Iris pigment epithelial cell (primary cell): Measurements from ENCODE around the gene INSRR.

Experiments
- DNase-seq: peaks from one replicate; pipeline ENCODE4 v3.0.0-alpha.2; 2011; ENCODE audit warnings: low read depth

INSRR gene

GRCh38 chr1:156874142-156874541 lies 15.2 kb upstream of the INSRR start:
- DNase-seq, result no peak

GRCh38 chr1:156873659-156874058 lies 14.7 kb upstream of the INSRR start:
- DNase-seq, result no peak

DNA sequence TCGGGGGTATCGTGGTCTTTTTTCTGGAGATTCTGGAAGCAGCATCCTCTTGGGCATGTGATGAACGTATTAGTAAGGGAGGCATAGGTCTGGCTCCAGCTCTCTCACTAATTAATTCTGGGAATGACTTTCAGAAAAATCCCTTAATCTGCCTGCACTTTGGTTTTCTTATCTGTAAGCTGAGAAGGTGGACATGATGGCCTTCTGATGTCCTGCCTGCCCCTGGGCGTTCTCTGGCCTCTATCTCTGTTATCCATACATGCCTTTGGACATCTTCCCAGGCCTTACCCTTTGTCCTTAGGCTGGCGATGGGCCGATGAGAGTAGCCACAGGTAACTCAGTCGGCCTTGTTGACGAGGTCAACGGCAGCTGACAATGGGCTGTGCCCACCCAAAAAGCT lies 10.5 kb upstream of the INSRR start:
- no peak for DNase-seq

- DNase-seq, result no peak
Measured at GRCh38 chr1:156868341-156868740, 9.4 kb upstream of the INSRR start.

GRCh38 chr1:156866249-156866909 lies 7.5 kb upstream of the INSRR start:
- no peak for DNase-seq

GRCh38 chr1:156865865-156866248 lies 6.9 kb upstream of the INSRR start:
- DNase-seq, result no peak

DNA sequence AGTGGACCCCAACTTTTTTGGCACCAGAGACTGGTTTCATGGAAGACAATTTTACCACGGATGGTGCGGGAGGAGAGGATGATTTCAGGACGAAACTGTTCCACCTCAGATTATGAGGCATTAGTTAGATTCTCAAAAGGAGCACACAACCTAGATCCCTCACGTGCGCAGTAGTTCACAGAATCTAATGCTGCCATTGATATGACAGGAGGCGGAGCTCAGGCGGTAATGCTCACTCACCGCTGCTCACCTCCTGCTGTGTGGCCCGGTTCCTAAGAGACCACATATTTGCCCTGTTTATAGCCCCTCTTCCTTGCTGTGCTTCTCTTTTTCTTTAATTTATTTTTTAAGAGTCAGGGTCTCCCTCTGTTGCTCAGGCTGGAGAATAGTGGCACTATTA lies 6.3 kb upstream of the INSRR start:
- DNase-seq, result no peak

- no peak for DNase-seq
Measured at GRCh38 chr1:156864796-156865195, 5.9 kb upstream of the INSRR start.

GRCh38 chr1:156863631-156864030 lies 4.7 kb upstream of the INSRR start:
- no peak for DNase-seq

DNA sequence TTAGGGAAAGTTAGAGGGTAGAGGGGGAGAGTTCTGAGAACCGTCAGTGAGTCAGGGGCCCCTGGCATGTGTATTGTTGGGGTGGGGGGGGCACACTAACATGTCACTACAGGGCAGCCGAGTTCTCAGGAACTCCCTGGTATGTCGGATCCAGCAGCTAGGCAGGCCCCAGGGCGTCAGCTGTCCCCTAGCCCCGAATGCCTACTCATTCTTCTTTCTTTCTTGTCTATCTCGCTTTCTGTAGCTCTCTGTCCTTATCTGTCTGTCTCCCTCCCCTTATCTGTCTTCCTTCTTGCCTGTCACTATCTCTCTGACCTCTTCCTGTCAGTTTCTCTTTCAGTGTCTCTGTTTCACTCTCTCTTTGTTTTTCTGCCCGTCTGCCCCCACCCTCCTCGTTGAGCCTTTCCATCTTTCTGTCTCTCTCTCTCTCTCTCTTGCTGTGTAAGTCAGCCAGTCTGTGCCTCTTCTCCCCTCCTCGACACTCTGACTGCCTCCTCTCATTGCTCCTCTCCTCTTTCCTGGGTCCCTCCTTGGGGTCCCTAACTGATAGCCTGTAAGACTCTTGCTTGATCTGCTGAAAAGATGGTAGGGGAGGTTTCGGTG lies 4.2 kb upstream of the INSRR start:
- no peak for DNase-seq

GRCh38 chr1:156862584-156862983 lies 3.7 kb upstream of the INSRR start:
- no peak for DNase-seq

DNA sequence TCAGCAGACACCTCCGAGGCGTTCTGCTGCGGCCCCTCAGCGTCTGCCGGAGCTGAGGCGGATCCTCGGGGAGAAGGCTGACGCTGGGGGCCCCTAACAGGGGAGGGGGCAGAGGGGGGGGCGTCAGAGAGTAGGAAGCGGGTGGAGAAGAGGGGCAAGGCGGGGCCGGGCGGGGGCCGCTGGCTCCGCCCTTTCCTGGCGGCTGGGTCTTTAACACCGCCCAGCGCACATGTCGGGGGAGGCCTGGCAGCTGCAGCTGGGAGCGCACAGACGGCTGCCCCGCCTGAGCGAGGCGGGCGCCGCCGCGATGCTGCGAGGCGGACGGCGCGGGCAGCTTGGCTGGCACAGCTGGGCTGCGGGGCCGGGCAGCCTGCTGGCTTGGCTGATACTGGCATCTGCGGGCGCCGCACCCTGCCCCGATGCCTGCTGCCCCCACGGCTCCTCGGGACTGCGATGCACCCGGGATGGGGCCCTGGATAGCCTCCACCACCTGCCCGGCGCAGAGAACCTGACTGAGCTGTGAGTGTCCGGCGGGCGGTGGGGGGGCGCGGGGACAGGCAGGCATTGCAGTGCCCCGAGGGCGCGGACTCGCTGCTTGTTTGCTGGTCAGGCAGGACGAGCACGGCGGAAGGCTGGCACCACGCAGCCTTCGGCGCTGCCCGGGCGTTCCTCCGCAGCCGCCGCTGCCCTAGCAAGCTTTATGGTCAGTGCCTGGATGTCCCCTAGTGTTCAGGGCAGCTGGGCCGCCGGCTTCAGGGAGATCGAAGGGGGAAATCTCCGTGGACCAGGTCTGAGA lies 1.9 kb upstream of the INSRR start, which contains the start of gene NTRK1:
Gene NTRK1 (plus strand): TSS at position 238 of the 796 bp plus-strand sequence. CDS start 70 bp downstream, at position 308.
- peak; percentile 28 for DNase-seq

DNA sequence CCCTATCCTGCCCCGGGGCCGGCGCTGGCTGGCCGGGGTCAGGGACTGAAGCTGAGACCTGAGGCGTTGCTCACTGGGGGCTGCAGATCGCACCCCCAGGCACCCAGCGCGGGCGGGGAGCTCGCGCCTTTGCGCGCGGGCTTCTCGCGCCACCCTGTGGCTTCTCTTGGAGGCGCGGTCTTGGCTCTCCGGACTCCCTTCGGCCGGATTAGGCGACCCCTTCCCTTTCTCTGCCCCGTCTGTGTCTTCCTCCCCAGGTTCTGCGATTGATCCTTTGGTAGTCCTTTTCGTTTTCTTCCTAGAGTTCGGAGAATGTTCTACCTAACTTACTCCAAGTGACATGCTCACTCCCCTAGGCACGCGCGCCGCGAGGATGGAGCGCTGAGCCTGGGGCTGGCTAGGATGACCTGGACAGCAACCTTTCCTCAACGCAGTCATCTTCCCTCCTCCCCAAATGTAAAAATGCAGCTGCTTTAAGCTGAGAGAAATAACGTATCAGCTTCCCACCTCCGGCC lies 1.3 kb upstream of the INSRR start:
- DNase-seq, result peak; percentile 48

DNA sequence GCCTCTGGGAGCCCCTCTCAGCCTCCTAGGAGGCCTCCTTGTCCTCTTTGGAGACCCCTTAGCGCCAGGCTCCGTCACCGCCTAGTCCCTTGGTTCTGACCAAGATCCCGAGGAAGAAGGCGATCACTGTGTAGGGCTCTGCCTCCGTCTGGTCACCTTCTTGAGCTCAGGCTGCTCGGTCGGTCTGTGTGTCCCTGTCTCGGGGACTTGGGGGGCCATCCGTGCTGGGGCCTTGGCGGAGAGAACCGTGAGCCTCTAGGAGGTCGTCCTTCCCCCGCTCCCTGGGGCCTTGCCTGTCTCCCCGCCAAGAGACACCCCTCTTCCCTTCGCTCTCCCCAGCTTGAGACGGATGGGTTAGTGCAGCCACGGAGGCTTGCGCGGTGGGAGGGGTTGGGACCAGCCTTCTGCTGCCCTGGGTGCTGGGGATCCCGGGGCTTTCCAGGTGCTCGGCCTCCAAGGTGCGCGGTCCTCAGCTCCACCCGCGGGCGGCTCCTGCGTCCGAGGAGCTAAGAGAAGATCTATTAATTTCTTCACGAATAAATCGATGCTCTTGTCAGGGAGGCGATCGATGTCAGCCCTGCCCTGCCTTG lies 701 bp upstream of the INSRR start:
- DNase-seq, result peak; percentile 30

DNA sequence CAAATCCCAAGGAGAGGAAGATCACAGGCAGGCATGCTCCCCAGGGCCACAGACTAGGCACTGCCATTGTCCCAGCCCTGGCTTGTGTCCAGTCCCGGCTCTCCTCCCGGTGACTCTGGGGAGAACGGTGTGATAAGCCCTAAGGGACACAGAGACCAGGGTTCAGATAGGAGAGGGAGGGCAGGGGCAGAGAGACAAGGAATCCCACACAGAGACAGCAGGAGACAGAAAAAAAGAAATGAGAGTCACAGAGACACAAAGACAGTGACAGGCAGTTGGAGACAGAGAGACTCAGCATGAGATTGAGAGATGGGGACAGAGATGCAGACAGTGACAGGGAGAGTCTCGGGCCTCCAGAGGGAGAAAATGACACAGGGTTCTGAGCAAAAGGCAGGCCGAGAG lies 361 bp downstream of the INSRR start:
- DNase-seq, result no peak

DNA sequence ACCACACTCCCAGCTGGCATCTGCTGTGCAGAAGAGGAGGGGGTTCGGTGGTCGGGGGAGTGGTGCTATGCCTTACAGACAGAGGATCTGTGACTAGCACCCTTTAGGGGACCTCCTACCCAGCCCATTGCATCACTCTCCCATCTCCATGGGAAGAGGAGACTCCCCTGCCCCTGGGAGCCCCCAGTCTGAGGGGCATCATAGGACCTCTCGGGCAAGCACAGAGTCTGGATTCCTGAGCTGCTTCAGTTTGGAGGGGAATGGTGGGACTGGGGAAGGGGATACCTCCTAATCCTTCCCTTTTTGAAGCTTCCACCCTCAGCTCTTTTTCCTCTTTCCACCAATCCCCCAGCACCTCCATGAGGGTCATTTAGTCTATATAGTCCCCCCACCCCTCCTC lies 1.4 kb downstream of the INSRR start:
- no peak for DNase-seq

- DNase-seq, result no peak
Measured at GRCh38 chr1:156856282-156856785, 2.6 kb downstream of the INSRR start.

- no peak for DNase-seq
Measured at GRCh38 chr1:156854634-156855033, 4.3 kb downstream of the INSRR start.

GRCh38 chr1:156853761-156854160 lies 5.2 kb downstream of the INSRR start:
- DNase-seq, result no peak

- DNase-seq, result peak; percentile 30
Measured at GRCh38 chr1:156852418-156852874, 6.5 kb downstream of the INSRR start.

DNA sequence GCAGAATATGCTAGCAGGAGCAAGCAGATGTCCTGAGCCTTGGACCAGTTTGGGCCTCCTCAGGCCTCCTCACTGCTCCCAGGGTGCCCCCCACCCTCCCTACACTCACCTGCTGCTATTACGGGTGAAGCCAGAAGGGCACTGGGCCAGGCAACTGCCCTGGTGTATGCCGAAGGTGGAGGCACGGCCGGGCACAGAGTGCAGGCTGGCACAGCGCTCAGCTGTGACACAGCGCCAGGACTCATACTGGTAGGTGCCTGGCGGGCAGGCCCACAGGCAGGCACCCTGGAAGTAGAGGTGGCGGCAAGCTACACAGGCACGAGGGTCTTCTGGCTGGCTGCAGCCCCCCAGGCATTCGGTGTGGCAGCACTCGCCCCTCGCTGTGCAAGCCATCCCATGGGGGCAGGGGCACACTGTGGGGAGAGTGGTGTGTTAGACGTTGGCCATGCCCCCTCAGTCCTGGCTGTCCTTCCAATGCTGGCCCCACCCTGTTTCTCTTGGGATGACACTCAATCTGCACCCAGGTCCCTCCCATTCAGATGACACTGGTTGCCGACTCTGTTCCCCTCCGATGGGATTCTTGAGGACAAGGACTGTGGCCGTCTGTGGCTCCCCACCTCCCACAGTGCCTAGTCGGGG lies 7.0 kb downstream of the INSRR start:
- DNase-seq, result no peak

DNA sequence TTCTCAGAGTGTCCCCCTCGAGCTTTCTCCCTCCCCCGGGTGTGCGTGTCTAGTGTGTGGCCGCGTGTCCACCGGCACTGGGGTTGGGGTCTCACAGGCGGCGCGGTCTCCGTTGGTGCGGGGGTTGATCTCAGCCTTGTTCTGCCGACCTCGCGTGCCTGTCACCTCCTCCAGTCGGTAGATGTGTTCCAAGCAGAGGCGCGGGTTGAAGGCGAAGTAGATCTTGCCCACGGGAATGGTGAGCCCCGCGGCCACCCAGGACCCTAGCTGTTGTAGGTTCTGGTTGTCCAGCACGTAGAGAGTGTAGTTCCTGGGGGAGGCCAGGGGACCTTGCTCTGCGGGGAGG lies 9.8 kb downstream of the INSRR start:
- DNase-seq, result no peak
